A673 (cell line): ENCODE data around the gene INPP4B. TPM values are rescaled to one million over a fixed set of nuclear protein-coding genes. Genes with fewer than 3 reads are reported as not detected.

Experiments
- BruUV-seq: library from RNA; stranded (reverse); fragments of 400-500 nt; replicated peaks from 2 replicates; lab custom pipeline; 2021; lab: Mats Ljungman, UMichigan
- CTCF ChIA-PET: fragments of 300-600 bp; sonication (Branson Sonifier 250); formaldehyde crosslinking; loops from one replicate; lab custom pipeline; 2022; ENCODE audit warnings: antibody characterized with exemption; lab: Charles Lee
- POLR2A ChIA-PET: fragments of 300-600 bp; sonication (Branson Sonifier 250); formaldehyde crosslinking; loops from one replicate; lab custom pipeline; 2022; ENCODE audit warnings: antibody characterized with exemption; ENCODE audit not compliant: low non-redundant PET; lab: Charles Lee
- DNase-seq: peaks from one replicate; pipeline ENCODE4 v3.0.0-alpha.2; 2015; ENCODE audit warnings: low spot score
- H3K27ac ChIP-seq: fragments of 200-600 bp; sonication (generic); 2 replicates; pipeline ENCODE4 v1.5.1; 2016; ENCODE audit warnings: mixed run types, low read depth, mild to moderate bottlenecking, mixed read lengths, antibody characterized with exemption, low read length; ENCODE audit not compliant: poor library complexity, severe bottlenecking
- H3K27me3 ChIP-seq: fragments of 200-600 bp; sonication (generic); replicated peaks from 2 replicates; pipeline ENCODE4 v1.6.1; 2017; ENCODE audit warnings: mixed run types, low read depth, mild to moderate bottlenecking, mixed read lengths, antibody characterized with exemption, low read length; ENCODE audit not compliant: insufficient read depth, poor library complexity
- H3K36me3 ChIP-seq: fragments of 200-600 bp; sonication (generic); 2 replicates; pipeline ENCODE4 v1.6.1; 2016; ENCODE audit warnings: mixed run types, mild to moderate bottlenecking, mixed read lengths, antibody characterized with exemption, low read length; ENCODE audit not compliant: insufficient read depth, poor library complexity, severe bottlenecking
- H3K4me1 ChIP-seq: fragments of 200-600 bp; sonication (generic); 2 replicates; pipeline ENCODE4 v1.6.1; 2017; ENCODE audit warnings: mixed run types, mild to moderate bottlenecking, mixed read lengths, antibody characterized with exemption, low read length; ENCODE audit not compliant: insufficient read depth, poor library complexity, severe bottlenecking
- H3K4me3 ChIP-seq: fragments of 200-600 bp; sonication (generic); 2 replicates; pipeline ENCODE4 v1.5.1; 2016; ENCODE audit warnings: low read depth, mixed run types, mild to moderate bottlenecking, mixed read lengths, low read length; ENCODE audit not compliant: poor library complexity, severe bottlenecking
- H3K9me3 ChIP-seq: fragments of 200-600 bp; sonication (generic); 2 replicates; pipeline ENCODE4 v1.6.1; 2016; ENCODE audit warnings: mixed run types, low read depth, mild to moderate bottlenecking, mixed read lengths, antibody characterized with exemption, low read length; ENCODE audit not compliant: poor library complexity, severe bottlenecking
- CTCF ChIP-seq: fragments of 300-800, 200-600 bp; sonication (generic); conservative IDR thresholded peaks from 2 replicates; pipeline ENCODE4 v1.5.1; 2017; ENCODE audit warnings: low read depth, mild to moderate bottlenecking, antibody characterized with exemption, low read length, moderate library complexity, mixed read lengths
- EZH2 ChIP-seq: fragments of 200-600 bp; sonication (generic); IDR thresholded peaks from 2 replicates; pipeline ENCODE4 v1.6.1; 2017; ENCODE audit warnings: borderline replicate concordance, low read depth, mild to moderate bottlenecking, mixed read lengths, antibody characterized with exemption, low read length; ENCODE audit not compliant: poor library complexity, severe bottlenecking
- intact Hi-C: fragments of 100-400 bp; cut with micrococcal nuclease; formaldehyde crosslinking; loops from one replicate; pipeline ENCODE4 v1.10.0; 2022; ENCODE audit not compliant: unreplicated experiment
- total RNA-seq: library from RNA; stranded (reverse); gene quantifications from 2 replicates; pipeline ENCODE4 v1.2.3, GENCODE V29; 2021

The INPP4B gene
- total RNA-seq, 1 experiment from 2014 or later: 13.1 TPM

- peak; percentile 7 for DNase-seq
- Histone ChIP-seq H3K27me3 (no peaks in the 10 kb centered on the region), H3K9me3 (no peaks in the 10 kb centered on the region), H3K4me3 (no peak overlapping the region), H3K27ac (no peak overlapping the region), H3K4me1 (peaks cover 17% of the 10 kb centered on the region), H3K36me3 (no peaks in the 10 kb centered on the region)
- POLR2A ChIA-PET: no interaction called here
- CTCF ChIA-PET: no interaction called here
- no peak for TF ChIP-seq CTCF
- no peak for TF ChIP-seq EZH2
- BruUV-seq: no TSS peak
- intact Hi-C loops: loop anchor here (2.0 to 10.0 kb wide), 5 partner anchors 230 to 778 kb away; partner anchors contain the start of gene INPP4B
These were observed 721.2 kb downstream of the INPP4B start for GRCh38 chr4:142124874-142125273.

- no peak for TF ChIP-seq EZH2
- no peak for TF ChIP-seq CTCF
- BruUV-seq: no TSS peak
- POLR2A ChIA-PET: no interaction called here
These were observed 724.4 kb downstream of the INPP4B start for GRCh38 chr4:142121448-142122350.

GRCh38 chr4:142120921-142121320, 725.2 kb downstream of the INPP4B start:
- Histone ChIP-seq H3K27me3 (no peaks in the 10 kb centered on the region), H3K36me3 (no peaks in the 10 kb centered on the region), H3K27ac (no peak overlapping the region), H3K4me3 (no peak overlapping the region), H3K4me1 (peaks cover 17% of the 10 kb centered on the region), H3K9me3 (no peaks in the 10 kb centered on the region)
- no TSS peak for BruUV-seq
- no peak for TF ChIP-seq CTCF
- no peak for TF ChIP-seq EZH2
- ChIA-PET CTCF (no interaction called here), POLR2A (no interaction called here)
- intact Hi-C loops: loop anchor here (5.0 to 10.0 kb wide), 3 partner anchors 234 to 774 kb away; no protein-coding TSS in a partner anchor
- no peak for DNase-seq

More at GRCh38 chr4:142121448-142122350, 724.4 kb downstream of the INPP4B start:
- Histone ChIP-seq H3K4me1 (peaks cover 17% of the 10 kb centered on the region), H3K9me3 (no peaks in the 10 kb centered on the region), H3K27ac (peak overlapping the region; percentile 59), H3K36me3 (no peaks in the 10 kb centered on the region), H3K4me3 (no peak overlapping the region), H3K27me3 (no peaks in the 10 kb centered on the region)
- DNase-seq: peak; percentile 77
- intact Hi-C loops: loop anchor here (5.0 to 10.0 kb wide), 3 partner anchors 233 to 774 kb away; no protein-coding TSS in a partner anchor
- CTCF ChIA-PET: no interaction called here
